8988T (cell line): ENCODE results near the gene RIMS4.

Experiments
- DNase-seq: peaks from one replicate; pipeline ENCODE4 v3.0.0; 2011

RIMS4 gene

DNA sequence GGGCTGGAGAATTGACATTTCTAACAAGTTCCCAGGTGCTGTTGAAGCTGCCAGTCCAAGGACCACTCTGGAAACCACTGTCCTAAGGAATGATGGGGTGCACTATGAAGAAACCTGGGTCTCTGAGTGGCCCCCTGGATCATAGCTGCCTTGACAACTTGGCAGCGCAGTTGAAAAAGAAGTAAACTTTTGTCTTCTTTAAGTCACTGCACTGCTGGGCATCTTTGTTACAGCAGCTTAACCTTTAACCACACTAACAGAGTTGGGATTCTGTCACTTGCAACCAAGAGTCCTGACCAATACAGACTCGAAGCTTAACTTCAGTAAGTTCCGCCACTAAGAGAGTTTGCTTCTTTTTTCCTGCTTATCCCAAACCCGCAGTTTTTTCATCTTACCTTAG is 73.2 kb downstream of the RIMS4 start:
- no peak for DNase-seq

DNA sequence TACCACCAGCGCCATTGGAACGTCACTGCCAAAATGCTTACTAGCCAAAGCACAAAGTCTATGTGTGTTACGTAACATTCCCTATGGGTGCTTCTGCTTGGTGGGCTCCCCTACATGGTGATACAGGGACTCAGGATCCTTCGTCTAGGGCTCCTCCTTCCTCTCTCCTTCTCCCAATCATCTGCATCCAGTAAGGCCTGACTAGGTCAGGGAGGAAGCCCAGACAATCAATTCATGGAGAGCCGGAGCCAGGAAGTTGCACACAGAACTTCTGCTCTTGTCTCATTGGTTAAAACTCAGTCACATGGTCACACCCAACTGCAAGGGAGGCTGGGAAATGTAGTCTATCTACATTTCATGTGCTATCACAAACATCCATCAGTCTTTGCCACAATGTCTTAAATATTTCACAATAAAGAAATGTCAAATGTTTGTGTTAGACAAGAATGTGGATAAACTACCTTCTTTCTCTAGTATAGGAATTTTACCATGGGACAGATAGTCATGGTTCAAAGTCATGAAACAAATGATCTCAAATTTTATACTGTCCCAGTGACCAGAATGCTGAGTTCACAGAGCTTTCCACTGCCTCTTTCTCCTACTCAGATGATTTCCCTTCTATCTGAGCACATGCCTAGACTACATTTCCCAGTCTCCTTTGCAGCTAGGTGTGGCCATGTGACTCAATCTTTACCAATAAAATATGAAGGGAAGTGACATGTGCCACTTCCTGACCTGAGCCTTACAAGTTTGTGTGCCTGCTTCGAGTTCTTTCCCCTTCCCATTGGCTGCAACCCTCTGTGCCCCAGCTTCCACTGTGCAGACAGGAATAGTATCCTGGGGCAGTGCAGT is 74.0 kb downstream of the RIMS4 start:
- no peak for DNase-seq

DNA sequence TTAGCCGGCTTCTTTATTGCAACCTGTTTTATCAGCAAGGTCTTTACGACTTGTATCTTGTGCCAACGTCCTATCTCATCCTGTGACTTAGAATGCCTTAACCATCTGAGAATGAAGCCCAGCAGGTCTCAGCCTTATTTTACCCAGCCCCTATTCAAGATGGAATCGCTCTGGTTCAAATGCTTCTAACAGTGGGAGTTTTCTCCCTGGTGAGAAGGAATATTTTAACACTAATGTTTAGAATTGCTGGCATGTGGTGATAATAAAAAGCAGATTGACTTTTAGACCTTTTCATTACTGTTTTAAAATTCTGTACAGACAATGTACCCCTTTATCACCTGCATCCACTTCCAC is 74.6 kb downstream of the RIMS4 start:
- no peak for DNase-seq

DNA sequence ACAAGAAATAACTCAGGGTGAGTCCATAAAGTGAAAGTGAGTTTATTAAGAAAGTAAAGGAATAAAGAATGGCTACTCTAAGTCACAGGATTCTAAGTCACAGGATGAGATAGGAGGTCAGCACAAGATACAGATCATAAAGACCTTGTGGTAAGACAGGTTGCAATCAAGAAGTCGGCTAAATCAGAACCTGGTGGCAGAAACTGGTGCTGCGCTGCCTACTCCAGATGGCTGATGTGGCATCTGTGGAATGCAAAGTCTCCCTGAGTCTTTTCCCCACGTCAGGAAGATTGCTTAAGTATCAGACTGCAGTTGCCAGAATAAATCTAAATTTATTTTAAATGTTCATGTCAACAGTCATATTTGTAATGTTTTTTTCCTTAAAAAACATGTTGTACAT is 75.4 kb downstream of the RIMS4 start:
- no peak for DNase-seq

DNA sequence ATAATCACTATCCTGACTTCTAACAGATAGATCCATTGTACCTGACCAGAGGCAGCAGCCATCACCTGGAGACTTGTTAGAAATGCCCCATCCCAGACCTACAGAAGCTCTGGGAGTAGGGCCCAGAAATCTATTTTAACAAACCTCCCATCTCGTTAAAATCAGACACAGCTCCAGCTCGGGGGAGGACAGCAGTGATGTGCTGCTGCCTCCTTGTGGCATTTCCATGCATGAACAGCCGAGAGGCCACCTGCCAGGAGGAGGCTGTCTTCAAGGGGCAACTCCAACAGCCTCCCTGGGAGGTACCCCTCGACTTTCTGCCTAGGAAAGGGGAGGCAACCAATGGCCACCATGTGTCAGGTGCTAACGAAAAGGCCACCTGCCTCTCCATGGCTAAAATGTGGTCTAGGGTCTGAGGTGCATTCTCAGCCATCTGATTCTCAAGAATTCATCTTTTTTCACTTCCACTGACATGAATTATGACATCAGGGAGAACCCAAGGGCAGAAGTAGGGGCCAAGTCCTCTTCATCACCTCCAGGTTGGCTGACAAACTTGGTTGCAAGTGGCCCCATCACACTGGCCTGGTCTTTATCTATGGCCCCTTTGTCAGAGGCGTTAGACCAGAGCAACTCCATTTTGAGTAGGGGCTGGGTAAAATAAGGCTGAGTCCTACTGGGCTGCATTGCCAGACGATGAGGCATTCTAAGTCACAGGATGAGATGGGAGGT is 76.8 kb downstream of the RIMS4 start:
- DNase-seq, result no peak

DNA sequence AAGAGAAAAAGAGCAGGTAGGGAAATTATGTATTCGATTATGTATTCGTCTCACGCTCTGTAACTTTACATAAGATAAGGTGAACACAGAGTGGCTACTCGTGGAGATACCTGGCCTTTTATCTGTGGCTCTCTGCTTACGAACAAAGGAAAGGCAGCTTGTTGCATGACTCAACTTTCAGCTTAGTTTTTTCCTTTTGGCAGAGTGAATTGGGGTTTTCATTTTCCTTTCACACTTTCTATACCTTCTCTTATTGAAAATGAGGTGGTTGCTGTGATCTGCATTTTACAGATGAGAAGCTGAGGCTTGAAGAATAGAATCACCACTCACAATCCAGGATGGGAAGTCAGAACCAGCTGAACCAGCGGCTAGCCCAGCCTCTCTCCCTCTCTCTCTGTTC is 78.0 kb downstream of the RIMS4 start:
- DNase-seq, result no peak

DNA sequence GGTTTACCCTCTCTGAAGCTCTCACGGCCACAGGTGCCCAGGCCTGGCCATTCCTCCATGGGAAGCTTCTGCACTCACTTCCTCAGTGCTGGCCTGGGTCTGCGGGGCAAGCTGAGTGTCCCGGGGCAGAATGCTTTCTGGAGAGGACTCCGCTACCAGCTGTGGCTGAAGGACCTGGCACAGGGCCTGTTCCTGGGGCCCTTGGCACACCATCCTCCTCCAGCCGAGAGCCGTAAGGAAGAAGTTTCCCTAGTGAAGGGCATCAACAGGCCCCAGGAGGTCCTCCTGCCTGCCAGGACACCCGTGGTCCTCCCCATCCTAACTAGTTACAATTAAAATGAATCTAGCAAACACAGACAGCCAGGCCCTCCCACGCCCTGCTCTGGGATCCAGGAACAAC is 78.7 kb downstream of the RIMS4 start:
- no peak for DNase-seq

DNA sequence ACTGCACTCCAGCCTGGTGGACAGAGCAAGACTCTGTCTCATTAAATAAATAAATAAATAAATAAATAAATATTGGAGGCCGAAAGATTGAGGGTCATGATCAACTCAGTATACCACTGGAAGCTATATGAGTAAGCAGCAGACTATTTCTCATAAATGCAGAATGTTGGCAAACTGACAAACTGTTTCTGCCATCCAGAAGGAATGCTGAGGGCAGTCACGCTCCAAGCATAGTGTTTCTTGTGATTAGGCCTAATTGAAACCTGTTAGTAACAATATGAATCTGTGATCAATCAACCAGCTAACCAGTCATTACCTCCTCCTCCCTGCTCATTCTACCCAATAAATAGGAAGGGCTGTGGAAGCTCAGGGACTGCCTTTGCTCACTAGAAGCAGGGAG is 79.9 kb downstream of the RIMS4 start:
- no peak for DNase-seq

DNA sequence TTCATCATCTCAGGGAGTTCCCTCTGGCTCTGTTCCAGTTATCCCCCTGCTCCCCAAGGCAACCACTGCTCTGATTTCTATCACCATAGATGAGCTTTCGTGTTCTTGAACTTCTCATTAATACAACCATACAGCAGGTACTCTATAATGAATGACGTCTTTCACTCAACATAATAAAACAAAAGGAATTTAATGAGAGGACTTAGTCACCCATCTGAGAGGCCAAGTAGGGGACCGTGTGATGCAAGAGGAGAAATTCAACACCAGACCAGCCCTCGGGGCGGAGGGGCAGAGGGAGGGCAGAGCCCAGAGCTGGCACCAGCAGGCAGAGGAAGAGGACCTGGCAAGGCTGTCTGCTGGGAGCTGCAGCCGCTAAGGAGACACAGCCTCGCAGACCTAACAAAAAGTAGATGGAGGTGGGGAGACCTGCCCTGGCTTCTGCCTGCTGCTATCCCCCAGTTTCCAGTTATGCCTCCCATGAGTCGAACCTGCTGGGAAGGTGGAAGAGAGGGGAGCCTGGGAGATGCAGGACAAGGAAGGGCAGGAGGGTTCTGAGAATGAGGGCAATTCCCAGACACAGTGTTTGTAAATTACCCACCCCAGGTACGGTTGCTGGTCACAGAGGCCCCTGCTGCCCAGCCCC is 81.4 kb downstream of the RIMS4 start:
- DNase-seq, result peak; percentile 84

DNA sequence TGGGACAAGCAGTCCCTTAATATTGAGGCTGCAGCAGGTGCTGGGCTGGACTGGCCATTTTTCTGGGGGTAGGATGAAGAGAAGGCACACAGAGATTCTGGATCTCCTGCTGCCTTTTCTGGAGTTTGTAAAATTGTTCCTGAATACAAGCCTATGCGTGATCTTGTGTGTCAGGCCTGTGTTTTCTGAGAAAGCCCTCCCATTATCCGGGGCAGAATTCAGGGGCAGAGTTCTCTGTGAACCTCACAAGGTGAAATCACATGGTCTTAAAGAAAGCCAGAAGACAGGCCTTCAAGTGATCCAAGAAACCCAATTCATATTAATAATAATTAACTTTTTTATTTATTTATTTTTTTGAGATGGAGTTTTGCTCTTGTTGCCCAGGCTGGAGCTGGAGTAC is 82.7 kb downstream of the RIMS4 start:
- DNase-seq, result no peak

DNA sequence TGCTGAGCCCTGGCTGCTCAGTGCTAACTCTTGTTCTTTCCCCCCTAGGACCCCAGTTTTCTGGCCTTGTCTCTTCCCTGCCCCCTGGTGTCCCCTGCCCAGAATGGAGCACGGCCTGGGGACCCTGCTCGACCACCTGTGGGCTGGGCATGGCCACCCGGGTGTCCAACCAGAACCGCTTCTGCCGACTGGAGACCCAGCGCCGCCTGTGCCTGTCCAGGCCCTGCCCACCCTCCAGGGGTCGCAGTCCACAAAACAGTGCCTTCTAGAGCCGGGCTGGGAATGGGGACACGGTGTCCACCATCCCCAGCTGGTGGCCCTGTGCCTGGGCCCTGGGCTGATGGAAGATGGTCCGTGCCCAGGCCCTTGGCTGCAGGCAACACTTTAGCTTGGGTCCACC is 83.3 kb downstream of the RIMS4 start:
- no peak for DNase-seq

DNA sequence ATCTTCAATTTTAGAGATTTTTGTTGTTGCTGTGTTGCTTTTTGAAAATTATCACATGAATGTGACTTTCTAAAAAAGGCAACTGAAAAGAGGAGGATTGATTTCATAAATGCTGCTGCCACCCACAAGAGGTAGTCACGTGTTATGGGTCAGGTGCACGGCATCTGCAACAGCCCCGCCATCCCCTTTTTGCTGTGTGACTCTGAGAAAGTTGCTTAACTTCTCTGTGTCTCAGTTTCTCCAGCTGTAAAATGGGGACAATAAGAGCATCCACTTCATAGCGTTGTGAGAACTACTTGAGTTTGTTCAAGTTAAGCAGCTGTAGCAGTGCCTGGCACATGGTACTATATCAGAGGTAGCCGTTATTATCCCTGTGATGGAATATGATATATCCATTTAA is 84.5 kb downstream of the RIMS4 start:
- DNase-seq, result no peak

DNA sequence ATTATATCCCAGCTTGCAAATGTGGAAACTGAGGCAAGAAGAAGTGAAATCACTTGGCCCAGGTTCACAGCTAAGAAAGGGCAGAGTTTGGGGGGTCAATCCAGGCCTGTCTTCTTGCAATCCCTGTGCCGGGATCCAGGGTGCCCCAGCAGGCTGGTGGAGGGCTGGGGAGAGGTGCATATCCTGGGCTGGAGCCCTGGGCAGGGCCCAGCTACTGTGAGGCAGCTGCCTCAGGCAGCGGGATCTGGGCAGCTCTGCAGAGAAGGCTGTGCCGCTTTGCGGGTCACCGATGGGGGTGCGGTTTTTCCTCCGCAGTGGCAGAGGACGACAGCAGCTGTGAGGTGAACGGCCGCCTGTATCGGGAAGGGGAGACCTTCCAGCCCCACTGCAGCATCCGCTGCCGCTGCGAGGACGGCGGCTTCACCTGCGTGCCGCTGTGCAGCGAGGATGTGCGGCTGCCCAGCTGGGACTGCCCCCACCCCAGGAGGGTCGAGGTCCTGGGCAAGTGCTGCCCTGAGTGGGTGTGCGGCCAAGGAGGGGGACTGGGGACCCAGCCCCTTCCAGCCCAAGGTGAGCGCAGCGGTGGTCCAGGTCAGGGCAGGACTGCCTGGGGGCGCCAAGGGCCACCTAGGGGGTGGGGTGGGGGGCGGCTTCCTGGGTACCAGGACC is 85.8 kb downstream of the RIMS4 start:
- no peak for DNase-seq

DNA sequence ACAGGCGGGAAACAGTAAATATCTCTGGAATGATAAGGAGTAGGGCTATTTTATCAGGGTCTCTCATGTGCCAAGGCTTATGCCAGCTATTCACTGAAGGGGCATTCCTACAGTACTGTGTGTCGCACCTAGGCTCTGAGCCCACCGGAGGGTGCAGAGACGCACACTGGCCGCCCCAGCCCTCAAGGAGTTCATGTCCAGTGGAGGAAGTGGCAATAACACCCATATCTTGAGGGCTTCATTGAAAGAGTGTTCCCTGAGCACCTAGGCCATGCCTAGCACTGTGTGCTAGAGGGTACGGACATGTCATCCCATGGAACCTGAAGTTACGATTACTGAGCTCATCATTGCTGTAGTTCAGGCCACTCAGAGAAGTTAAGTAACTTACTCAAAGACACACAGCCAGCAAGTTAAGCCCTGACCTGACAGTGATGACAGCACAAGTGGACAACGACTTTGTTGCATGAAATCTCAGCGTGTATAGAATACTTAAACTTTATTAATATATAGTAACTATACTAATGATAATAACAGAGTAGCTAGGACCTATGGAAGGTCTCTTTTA is 86.5 kb downstream of the RIMS4 start:
- no peak for DNase-seq

DNA sequence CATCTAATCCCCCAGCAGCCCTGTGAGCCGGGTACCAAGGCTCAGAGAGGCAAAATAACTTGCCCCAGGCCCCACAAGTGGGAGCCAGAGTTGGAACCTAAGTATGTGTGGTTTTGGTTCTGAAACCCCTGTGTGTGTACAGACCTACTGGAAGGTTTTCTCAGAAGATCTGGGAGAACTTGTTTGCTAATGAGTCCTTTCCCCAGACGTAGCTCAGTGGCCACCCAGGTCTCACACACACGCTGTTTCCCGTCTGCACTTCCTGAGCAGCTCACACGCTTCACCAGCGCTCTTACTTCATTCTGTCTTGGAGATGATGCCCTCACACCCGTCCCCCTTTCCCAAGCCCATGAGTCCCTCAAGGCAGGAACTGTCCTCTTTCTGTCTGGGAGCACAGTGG is 87.0 kb downstream of the RIMS4 start:
- no peak for DNase-seq

DNA sequence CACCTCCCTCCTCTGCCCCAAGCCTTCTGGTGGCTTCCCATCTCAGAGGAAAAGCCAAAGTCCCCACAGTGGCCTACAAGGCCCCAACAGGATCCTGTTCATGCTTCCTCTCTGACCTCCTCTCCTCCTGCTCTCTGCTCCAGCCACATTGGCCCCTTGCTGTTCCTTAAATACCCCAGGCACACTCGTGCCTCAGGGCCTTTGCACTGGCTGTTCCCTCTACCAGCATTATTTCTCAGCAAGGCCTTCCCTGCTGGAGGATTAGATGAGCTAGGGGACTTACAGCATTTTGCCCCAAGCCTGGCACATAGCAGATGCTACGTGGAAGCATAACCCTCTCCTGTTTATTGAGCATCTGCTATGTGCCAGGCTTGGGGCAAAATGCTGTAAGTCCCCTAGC is 87.4 kb downstream of the RIMS4 start:
- DNase-seq, result no peak

DNA sequence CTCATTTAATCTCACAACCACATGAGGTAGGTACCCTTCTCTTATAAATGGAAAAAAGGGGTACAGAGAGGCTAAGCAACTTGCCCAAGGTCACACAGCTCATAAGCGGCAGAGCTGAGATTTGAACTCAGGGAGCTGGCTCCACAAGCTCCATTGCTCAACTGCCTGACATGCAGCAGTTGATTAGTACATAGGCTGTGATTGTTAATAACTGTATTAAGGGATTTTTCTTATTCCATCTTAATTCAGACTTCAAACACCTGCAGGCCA is 88.6 kb downstream of the RIMS4 start:
- DNase-seq, result no peak

DNA sequence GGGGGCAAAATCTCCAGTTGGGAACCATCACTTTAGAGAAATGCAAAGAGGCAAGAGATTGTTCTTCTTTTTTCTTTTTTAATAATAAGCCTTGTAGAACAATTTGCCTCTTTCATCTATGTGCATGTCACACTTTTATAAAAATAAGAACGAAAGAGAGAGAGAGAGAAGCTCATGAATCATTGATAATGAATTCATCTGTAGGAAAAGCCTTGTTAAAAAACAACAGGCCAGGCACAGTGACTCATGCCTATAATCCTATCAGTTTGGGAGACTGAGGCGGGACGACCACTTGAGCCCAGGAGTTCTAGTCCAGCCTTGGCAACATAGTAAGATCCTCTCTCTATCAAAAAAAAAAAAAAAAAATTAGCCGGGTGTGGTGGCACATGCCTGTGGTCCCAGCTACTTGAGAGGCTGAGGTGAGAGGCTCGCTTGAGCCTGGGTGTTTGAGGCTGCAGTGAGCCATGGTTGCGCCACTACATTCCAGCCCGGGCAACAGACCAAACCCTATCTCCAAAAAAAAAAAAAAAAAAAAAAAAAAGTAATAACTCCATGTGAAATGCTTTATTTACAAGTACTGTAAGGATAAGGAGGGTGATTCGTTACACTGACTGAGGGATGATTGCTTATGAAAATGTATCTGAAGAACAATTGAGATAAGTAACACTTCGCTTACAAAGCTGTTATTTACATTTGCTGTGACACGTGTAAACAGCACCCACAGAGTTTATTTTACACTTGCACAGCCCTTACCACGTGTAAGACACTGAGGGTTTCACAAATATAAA is 89.2 kb downstream of the RIMS4 start:
- no peak for DNase-seq

DNA sequence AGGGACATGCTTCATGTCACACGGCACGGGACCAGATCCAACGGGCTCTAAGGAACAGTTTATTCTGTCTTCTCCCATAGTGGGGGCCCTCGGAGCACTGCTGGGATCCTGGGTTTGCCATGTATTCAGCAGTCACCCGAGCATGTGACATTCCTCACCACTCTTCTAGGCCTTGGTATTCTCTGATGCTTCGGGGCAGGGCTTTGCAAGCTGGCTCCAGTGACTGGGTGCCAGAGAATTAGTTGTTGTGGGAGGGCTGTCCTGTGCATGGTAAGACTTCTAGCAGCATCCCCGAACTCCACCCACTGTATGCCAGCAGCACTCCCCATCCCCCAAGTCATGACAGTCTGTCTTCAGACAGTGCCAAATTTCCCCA is 89.7 kb downstream of the RIMS4 start:
- DNase-seq, result no peak

DNA sequence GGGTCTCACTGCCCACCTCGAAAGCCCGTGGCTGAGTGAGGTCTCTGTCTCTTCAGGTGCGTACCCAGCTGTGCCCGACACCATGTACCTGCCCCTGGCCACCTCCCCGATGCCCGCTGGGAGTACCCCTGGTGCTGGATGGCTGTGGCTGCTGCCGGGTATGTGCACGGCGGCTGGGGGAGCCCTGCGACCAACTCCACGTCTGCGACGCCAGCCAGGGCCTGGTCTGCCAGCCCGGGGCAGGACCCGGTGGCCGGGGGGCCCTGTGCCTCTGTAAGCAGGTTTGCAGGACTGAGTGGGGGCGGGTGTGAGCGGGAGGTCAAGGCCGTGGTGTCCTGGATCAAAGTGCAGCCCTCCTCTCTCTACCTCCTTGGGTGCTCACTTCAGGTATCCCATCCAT is 90.5 kb downstream of the RIMS4 start:
- DNase-seq, result no peak

DNA sequence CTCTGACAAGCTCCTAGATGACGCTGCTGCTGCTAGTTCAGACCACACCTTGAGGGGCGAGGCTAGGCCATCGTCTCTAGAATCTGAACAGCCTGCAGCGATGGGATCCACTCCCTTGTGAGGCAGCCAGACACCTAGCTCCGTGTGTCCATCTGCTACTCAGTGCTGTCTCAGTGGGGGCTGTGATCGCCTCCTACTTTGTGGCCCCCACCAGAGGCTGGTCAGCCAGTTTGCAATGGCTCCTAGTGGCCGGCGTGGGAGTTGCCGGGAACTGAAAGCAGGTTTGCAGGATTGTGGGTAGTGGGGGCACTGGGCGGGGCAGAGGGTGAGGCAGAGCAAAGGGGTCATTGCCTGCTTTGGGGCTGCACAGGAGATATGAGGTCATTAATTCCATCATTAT is 92.4 kb downstream of the RIMS4 start:
- DNase-seq, result peak; percentile 63

DNA sequence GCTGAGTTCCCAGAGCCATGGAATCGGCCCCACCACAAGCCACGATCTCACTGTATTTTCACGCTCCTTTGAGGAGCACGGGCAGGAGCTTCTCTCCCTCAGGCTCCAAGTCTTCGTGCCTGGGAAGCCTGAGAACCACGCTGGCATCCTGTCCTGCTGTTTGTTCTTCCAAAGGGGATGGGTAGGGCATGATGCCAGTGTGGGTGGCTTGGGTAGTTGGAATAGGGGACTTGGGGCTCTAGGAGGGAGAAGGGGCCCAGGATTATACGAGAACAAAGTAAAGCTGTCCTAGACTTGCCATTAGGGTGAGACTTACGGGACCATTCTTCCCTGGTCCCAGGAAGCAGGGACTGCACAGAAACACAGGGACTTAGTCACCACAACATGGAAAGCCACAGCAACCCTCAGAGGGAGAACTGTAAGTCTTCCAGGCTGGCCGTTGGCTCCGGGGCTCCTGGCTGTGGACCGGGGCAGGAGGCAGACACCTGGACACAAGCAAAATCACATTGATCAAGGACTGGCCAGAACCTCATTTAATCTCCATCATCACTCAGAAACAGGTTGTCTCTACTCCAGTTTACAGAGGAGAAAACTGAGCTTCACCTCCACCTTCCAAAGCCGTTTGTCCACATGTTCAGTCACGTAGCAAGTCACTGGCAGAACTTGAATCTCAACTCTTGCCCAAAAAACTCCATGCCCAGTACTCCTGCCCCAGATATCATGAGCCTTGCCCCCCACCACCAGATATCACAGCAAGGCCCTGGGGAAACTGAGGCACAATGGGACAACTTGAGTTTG is 93.8 kb downstream of the RIMS4 start:
- no peak for DNase-seq
